ENCODE results near the gene TNFRSF12A. TPM values are rescaled to one million over a fixed set of nuclear protein-coding genes. Genes with fewer than 3 reads are reported as not detected.

Gene TNFRSF12A
- total and polyA plus RNA-seq, 2 of the 13 experiments (the other 11 are each of a cell fraction or from before 2014, with no cell fraction given) = 61.9 to 66.0 TPM

DNA sequence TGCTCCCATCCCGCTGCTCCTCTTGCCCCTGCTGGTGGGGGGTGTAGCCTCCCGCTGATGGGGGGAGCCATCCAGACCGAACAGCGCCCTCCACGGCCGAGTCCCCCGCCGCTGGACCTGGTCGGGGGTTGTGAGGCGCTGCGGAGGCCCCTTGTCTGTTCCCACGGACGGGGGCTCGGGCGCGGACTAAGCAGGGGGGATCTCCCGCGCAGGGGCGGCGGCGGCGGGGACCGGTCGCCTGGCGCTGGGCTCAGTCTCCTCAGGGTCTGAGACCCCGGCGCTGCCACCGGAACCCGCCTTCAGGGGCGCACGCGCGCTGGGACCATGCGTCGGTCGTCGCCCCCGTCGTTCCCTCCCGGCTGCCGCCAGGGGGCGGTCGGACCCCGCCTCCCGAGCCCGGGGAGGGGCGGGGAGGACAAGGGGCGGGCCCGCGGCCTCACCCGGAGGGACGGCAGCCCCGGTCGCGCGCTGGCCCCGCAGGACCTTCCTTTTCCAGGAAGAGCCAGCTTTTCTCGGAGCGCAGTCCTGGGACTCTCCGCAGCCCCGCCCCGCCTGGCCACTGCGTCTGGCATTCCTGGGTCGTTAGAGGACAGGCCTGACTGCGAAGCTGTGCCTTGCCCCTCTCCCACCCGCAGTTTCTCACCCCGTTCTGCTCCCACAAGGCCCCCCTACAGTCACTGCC is 39.0 kb downstream of the TNFRSF12A start (continued):
- TF ChIP-seq ZNF687 (CRISPR knock-in tag; IDR thresholded peaks at IDR 0.05) (peak; percentile 83), ZKSCAN5 (CRISPR knock-in tag; IDR thresholded peaks at IDR 0.05) (no peak), CHD2 (IDR thresholded peaks at IDR 0.05; ENCODE audit: low read depth, low read length) (no peak), ZNF335 (CRISPR knock-in tag; IDR thresholded peaks at IDR 0.05) (no peak), ZNF598 (CRISPR knock-in tag; IDR thresholded peaks at IDR 0.05; ENCODE audit: borderline replicate concordance) (peak; percentile 65; the same call in 1 of the 2 replicates), ZNF883 (CRISPR knock-in tag; IDR thresholded peaks at IDR 0.05; ENCODE audit: not compliant biosample characterization) (peak; percentile 88), HNF4G (IDR thresholded peaks at IDR 0.05; ENCODE audit: borderline replicate concordance, low read depth, low read length) (no peak), HNF4G (CRISPR knock-in tag; IDR thresholded peaks at IDR 0.05; ENCODE audit: borderline replicate concordance, low read depth) (peak; percentile 60; the same call in 1 of the 2 replicates), FOSL1 (CRISPR knock-in tag; IDR thresholded peaks at IDR 0.05; ENCODE audit: borderline replicate concordance) (no peak), ZNF775 (CRISPR knock-in tag; IDR thresholded peaks at IDR 0.05; ENCODE audit: borderline replicate concordance) (no peak), ISX (CRISPR knock-in tag; conservative IDR thresholded peaks at IDR 0.05) (no peak)
- TF ChIP-seq, protein P1, sequence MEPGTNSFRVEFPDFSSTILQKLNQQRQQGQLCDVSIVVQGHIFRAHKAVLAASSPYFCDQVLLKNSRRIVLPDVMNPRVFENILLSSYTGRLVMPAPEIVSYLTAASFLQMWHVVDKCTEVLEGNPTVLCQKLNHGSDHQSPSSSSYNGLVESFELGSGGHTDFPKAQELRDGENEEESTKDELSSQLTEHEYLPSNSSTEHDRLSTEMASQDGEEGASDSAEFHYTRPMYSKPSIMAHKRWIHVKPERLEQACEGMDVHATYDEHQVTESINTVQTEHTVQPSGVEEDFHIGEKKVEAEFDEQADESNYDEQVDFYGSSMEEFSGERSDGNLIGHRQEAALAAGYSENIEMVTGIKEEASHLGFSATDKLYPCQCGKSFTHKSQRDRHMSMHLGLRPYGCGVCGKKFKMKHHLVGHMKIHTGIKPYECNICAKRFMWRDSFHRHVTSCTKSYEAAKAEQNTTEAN (CRISPR knock-in tag; conservative IDR thresholded peaks at IDR 0.05) = 0 out of 2 replicates have a peak, but pooled peaks have one; percentile 16
- TF ChIP-seq, protein P2, sequence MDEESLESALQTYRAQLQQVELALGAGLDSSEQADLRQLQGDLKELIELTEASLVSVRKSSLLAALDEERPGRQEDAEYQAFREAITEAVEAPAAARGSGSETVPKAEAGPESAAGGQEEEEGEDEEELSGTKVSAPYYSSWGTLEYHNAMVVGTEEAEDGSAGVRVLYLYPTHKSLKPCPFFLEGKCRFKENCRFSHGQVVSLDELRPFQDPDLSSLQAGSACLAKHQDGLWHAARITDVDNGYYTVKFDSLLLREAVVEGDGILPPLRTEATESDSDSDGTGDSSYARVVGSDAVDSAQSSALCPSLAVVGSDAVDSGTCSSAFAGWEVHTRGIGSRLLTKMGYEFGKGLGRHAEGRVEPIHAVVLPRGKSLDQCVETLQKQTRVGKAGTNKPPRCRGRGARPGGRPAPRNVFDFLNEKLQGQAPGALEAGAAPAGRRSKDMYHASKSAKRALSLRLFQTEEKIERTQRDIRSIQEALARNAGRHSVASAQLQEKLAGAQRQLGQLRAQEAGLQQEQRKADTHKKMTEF (CRISPR knock-in tag; IDR thresholded peaks at IDR 0.05) = peak; percentile 80
- TF ChIP-seq, protein P3, sequence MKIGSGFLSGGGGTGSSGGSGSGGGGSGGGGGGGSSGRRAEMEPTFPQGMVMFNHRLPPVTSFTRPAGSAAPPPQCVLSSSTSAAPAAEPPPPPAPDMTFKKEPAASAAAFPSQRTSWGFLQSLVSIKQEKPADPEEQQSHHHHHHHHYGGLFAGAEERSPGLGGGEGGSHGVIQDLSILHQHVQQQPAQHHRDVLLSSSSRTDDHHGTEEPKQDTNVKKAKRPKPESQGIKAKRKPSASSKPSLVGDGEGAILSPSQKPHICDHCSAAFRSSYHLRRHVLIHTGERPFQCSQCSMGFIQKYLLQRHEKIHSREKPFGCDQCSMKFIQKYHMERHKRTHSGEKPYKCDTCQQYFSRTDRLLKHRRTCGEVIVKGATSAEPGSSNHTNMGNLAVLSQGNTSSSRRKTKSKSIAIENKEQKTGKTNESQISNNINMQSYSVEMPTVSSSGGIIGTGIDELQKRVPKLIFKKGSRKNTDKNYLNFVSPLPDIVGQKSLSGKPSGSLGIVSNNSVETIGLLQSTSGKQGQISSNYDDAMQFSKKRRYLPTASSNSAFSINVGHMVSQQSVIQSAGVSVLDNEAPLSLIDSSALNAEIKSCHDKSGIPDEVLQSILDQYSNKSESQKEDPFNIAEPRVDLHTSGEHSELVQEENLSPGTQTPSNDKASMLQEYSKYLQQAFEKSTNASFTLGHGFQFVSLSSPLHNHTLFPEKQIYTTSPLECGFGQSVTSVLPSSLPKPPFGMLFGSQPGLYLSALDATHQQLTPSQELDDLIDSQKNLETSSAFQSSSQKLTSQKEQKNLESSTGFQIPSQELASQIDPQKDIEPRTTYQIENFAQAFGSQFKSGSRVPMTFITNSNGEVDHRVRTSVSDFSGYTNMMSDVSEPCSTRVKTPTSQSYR (CRISPR knock-in tag; IDR thresholded peaks at IDR 0.05; ENCODE audit: borderline replicate concordance) = no peak

Measured in HepG2 (cell line).